ENCODE measurements around the gene HSPA14.
"Not testable (repeated sequence)": the region's sequence is repeated elsewhere in the genome, so short reads cannot be mapped to it uniquely, and the experiment has no call there.

Gene HSPA14

DNA sequence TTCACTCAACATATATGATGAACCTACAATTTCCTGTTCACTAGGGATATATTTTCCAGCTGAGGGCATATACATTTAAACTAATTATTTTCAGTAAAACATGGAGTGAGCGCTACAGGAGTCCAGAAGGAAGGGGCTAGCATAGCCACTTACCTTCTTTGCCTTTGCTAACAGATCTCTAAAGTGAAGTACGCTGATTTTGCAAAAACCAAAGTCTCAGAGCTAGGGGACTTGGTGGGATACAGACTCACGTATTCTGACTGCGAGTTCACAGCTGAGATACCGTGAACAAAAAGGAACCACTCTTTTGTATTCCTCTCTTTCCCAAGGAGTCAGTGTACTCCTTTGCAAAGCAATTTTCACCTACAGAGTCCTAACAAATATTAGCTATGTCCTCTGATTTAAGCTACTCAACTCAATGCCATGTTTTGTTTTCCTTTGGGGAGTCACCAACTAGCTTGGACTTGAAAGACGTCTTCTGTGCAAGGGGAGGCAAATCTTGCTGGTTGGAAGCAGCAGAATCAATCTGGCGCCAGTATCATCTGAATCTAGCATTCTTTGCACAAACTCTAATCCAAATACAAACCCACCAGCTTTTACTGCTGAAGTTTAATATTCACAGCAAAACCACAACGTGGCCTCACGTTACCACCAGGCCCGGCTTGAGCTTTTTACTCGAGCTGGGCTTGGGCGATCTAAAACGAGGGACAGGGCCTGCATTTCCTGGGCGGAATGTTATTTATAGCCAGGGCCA, 926 bp upstream of the HSPA14 start:
- no peak for DNase-seq (ENCODE audit: low read depth, low spot score)

DNA sequence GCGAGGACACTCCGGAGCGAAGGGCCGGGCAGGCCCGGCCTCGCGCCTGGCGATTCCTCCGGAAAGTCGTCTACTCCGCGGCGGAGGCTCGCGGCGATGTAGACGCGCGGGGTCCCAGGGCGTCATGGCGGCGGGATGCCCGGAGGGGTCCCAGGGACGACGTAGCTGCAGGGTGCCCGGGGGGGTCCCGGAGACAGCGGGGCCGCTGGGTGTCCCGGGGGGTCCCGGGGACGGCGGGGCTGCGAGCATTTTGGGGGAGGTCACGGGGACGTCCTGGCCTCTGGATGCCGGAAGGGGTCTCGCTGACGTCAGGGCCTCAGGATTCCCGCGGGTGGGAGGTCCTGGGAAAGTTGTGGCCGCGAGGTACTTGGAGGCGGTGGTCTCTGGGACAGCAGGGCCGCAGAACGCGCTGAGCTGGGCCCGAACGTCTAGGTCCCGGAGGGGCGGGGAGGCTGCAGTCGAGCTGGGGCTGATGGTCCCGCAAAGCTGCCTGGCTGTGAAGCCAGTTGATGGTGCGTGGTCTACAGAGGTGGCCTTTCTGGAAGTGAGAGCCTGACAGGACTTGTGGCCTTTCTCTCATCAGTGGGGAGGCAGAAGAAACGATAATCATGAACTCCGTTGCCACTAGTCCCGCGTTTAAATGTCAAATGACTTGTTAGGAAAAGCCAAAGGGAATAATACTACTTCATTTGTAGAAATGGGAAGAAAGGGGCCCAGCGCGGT, 637 bp downstream of the HSPA14 start:
- no peak for DNase-seq (ENCODE audit: low read depth, low spot score)

DNA sequence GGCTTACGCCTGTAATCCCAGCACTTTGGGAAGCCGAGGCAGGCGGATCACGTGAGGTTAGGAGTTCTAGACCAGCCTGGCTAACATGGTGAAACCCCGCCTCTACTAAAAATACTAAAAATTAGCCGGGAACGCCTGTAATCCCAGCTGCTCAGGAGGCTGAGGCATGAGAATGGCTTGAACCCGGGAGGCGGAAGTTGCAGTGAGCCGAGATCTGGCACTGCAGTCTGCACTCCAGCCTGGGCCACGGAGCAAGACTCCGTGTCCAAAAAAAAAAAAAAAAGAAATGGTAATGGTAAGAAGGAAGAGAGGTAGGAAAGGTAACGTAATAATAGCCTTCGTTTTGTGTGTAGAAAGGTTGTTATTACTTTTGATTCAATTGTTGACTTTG, 1.2 kb downstream of the HSPA14 start:
- no peak for DNase-seq (ENCODE audit: low read depth, low spot score)

DNA sequence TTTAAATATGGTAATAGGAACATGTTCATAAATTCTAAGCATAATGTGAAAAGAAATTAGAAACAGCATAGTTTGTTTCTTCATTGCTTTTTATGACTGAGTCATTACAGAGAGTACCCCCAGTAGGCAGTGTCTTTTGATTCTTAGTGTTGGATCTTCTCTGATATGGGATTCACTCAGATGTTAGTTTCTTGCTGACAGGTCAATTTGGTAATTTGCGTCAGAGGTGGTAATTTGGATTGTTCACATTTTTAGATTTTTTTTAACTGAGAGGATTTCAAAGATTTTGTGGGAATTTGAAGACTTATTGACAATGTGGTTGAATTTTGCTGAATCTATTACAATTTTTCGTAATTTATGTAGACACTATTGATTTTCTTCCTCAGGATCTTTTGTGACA, 2.1 kb downstream of the HSPA14 start:
- DNase-seq (ENCODE audit: low read depth, low spot score), result no peak

DNA sequence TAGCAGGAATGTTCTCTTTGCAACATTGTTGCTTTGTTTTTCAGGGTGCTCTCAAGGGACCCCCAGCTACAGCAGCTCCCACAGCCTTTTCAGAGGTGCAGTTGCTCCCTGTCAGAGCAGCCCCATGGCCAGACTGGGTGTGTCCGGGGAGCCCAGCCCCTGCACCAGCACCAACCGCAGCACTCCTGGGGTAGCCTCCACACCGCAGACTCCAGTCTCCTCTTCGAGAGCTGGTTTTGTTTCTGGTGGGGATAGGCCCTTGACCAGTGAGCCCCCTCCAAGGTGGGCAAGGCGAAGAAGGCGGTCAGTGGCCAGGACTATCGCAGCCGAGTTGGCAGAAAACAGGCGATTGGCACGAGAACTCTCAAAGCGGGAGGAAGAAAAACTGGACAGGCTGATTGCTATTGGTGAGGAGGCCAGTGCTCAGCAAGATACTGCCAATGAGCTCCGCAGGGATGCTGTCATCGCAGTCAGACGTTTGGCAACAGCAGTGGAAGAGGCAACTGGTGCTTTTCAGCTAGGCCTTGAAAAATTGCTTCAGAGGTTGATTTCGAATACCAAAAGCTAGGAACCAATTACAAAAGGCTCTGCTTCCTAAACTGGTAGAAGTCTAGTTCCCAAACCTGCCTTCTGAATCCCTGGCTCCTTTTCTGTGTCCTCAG, 5.4 kb downstream of the HSPA14 start:
- no peak for DNase-seq (ENCODE audit: low read depth, low spot score)

DNA sequence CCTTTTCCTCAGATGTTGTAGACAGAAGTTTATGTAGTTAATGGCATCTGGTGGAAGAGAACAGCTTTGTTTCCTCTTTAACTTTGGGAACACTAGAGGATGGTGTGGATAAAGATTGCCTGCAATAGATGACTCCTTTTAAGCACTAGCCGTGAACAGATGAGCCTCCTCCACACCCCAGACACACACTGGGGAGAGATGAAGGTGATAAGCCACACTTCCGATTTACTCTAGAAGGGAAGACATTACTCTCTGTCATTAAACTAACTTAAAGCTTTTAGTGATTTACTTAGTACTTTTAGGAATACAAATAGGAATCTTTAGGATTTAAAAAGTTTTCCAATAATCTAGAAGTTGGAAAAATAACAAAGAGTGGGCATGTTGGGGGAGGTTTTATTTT, 6.8 kb downstream of the HSPA14 start:
- no peak for DNase-seq (ENCODE audit: low read depth, low spot score)

DNA sequence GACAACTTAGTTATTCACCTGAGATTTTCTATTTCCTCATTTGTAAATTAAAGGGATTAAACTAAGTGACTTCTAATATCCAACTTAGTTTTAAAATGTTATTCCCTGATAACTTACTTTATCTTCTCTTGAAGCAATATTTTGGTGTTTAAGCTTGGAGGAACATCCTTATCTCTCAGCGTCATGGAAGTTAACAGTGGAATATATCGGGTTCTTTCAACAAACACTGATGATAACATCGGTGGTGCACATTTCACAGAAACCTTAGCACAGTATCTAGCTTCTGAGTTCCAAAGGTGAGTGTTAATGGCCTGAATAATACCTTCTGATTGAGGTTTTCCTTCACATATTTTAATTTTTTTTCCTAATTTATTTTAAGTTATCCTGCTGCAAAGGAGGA, 14.1 kb downstream of the HSPA14 start:
- no peak for DNase-seq (ENCODE audit: low read depth, low spot score)

DNA sequence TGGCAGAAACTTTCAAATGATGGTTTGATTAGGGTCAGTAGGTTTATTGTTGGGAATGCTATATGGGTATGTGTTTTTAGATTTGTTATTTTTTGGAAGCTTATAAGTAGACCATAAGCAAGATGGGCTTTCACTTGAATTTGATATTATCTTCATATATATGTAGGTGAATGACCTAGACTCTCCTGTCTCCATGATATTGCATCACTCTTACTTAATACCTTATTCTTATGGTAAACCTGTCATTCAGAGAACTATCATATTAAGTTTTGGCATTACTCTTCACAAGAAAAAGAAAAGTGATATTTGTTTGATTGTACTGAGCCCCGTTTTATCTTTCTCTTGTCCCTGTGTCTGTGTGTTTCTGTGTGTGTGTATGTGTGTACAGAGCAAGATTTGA, 17.3 kb downstream of the HSPA14 start:
- DNase-seq (ENCODE audit: low read depth, low spot score), result no peak

DNA sequence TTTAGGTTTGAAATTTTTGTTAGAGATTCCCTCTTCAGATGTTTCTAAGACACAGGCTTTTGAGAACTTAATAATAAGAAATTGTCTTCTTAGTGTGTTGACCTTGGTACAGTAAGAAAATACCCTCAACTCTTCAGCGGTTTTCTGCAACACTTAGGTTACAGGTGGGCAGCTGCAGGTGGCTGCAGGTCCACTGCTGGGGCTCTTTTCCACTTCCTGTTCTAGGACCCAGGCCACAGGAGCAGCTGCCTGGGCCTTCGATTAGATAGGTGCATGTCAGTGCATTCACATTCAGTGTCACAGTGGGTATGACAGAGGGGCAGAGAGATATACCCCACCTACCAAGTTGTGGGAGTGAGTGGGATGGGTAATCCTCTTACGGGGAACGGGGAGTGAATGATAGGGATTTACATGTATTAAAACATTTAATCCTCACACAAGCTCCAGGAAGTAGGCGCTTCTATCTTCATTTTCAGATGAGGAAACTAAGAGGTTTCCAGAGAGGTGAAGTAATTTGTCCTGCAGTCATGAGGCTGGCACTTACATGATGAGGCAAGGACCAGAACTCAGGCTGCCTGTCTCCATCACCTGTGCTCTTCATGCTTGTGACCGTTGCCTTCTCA, 20.3 kb downstream of the HSPA14 start:
- no peak for DNase-seq (ENCODE audit: low read depth, low spot score)

DNA sequence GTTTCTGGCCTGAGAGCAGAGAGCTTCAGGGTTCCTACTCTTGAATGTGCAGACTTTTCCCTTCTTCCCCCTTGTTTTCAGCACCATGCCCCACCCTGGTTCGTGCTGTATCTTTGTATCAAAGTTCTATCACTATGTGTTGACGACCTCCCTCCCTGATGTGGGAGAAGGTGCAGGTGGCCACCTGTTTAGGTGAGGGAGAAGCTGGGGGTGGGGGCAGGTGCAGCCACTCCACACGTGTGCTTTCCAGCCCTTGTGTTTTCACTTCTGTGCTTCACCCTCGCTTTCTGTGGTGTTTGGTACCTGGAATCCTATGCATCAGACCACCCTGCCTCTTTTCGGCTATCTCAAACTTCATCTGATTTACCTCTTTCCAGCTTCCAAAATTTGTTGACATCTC, 20.9 kb downstream of the HSPA14 start:
- DNase-seq (ENCODE audit: low read depth, low spot score), result no peak

DNA sequence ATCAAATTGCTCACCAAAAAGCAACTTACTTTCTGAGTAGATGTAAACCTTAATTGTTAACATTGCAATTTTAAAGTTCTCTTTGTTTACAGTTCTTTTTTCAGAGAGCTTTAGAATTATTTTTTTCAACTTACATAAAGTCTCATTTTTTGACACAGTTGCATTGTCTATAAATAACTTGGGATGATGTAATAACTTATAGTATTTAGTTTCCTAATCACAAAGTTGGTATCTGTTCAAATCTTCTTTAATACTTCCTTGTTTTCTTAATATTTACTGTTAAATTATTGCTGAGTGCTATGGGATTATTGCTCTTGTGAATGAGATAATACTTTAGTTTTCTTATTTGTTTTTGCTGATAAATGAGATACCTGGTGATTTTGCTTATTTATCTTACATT, 21.7 kb downstream of the HSPA14 start:
- no peak for DNase-seq (ENCODE audit: low read depth, low spot score)

DNA sequence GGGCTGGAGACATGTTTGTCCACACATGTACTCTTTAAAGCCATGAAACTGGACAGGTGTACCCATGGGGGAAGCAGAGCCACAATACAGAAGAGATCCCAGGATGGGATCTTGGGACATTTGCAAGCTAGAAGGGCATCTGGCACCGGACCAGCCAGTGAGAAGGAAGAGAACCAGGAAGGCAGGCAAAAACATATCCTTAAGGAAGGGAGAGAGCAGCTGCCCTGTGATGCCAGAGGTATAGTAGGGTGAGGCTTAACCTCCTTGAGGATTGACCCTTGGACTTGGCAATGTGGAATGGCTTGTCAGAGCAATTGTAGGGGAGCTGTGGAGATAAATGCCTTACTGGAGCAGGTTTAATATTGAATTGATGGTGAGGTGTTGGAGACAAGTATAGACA, 22.7 kb downstream of the HSPA14 start:
- DNase-seq (ENCODE audit: low read depth, low spot score), result no peak

DNA sequence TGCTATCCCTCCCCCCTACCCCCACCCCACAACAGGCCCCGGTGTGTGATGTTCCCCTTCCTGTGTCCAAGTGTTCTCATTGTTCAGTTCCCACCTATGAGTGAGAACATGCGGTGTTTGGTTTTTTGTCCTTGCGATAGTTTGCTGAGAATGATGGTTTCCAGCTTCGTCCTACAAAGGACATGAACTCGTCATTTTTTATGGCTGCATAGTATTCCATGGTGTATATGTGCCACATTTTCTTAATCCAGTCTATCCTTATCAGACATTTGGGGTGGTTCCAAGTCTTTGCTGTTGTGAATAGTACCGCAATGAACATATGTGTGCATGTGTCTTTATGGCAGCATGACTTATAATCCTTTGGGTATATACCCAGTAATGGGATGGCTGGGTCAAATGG, 26.4 kb downstream of the HSPA14 start:
- DNase-seq (ENCODE audit: low read depth, low spot score), result not testable (repeated sequence)

DNA sequence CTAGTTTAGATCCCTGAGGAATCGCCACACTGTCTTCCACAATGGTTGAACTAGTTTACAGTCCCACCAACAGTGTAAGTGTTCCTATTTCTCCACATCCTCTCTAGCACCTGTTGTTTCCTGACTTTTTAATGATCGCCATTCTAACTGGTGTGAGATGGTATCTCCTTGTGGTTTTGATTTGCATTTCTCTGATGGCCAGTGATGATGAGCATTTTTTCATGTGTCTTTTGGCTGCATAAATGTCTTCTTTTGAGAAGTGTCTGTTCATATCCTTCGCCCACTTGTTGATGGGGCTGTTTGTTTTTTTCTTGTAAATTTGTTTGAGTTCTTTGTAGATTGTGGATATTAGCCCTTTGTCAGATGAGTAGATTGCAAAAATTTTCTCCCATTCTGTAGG, 26.8 kb downstream of the HSPA14 start:
- DNase-seq (ENCODE audit: low read depth, low spot score), result not testable (repeated sequence)

DNA sequence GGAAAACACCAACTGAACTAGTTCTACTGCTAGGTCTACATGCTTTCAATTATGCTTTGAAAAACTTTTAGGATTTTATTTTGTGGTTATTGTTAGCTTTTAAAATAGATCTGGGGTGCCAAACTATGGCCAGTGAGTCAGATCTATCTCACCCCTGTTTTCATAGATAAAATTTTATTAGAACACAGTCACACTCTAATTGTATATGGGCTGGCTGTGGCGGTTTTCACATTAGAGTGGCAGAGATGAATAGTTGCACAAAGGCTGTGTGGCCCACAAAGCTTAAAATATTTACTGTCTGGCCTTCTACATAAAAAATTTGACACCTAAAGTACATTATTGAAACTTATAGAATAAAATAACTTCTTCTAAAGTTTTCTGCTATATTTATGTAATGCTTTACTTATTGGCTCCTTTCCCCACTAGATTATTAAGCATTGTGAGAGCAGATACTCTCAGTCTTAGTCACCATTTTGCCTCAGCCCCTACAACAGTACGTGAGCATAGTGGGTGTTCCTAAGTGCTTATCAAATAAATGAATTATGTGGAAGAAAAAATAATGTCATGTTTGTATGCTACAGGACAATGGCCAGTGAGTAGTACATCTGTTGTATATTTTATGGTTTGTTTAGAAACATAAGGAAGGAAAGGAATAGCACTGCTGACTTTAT, 35.1 kb downstream of the HSPA14 start:
- DNase-seq (ENCODE audit: low read depth, low spot score), result no peak

DNA sequence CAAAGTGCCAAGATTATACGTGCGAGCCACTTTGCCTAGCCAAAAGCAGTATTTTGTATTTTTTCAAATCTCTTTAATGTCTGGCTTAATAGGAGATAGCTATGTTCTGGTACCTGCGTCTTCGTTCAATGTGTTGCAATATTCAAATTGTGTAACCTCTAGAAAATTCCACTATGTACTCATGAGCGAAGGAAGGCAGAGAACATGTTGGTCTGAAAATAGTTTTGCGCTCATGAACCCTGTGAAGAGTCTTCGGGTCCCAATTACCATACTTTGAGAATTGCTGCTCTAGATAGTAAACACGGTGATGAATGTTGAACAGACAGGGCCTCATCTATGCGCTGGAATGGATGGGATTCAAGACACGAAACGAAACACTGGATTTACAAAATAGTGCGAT, 37.8 kb downstream of the HSPA14 start:
- no peak for DNase-seq (ENCODE audit: low read depth, low spot score)

DNA sequence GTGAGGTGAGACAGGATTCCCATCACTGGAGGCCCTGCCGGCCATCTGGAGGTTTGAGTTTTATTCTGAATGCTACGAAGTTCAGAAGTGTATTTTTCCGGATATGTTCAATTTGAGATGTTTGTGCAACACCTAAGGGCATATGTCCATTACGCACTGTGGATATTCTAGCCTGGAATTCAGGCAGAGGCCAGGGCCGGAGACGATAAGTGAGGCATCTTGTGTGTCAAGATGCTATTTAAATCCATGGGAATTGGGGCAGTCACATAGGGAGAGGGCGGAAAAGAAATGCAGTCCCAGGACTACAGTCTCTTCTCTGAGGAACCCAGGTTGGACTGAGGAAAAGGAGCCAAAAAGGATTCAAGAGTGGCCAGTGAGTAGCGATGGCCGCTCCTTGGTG, 38.7 kb downstream of the HSPA14 start:
- no peak for DNase-seq (ENCODE audit: low read depth, low spot score)

DNA sequence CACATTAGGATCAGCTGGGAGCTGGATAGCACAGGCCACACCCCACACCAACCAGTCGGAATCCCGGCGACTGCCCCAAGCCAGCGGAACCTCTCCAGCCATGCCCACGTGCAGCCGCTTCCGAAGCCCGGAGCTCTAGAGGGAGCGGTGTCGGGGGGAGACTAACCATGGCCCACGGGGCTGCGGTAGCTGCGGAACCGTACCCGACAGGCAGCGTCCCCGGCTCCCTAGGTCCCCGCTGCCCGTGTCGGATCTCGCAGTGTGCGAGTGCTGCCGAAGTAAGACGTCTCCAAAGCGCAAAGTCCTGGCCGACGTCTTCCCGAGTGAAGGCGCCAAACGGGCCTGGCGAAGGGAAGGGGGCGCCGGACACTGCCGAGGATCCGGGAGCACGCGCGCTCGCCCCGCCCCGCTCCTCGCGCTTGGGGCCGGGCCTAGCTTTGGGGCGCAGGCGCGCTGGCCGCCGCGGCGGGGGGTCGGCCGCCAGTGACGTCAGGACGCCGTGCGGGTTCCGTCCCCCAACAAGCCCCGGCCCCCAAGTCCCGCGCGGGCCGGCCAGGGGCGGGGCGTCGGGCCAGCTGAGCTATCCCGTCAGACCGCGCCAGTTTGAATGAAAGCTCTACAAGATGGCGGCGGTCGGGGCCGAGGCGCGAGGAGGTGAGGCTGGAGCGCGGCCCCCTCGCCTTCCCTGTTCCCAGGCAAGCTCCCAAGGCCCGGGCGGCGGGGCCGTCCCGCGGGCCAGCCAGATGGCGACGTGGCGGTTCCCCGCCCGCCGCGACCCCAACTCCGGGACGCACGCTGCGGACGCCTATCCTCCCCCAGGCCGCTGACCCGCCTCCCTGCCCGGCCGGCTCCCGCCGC, 40.4 kb downstream of the HSPA14 start, which contains the start of gene SUV39H2:
Gene SUV39H2 (plus strand): TSS at position 601 of the 858 bp plus-strand sequence. CDS start 23 bp downstream, at position 624.
- DNase-seq (ENCODE audit: low read depth, low spot score), result peak; percentile 40

DNA sequence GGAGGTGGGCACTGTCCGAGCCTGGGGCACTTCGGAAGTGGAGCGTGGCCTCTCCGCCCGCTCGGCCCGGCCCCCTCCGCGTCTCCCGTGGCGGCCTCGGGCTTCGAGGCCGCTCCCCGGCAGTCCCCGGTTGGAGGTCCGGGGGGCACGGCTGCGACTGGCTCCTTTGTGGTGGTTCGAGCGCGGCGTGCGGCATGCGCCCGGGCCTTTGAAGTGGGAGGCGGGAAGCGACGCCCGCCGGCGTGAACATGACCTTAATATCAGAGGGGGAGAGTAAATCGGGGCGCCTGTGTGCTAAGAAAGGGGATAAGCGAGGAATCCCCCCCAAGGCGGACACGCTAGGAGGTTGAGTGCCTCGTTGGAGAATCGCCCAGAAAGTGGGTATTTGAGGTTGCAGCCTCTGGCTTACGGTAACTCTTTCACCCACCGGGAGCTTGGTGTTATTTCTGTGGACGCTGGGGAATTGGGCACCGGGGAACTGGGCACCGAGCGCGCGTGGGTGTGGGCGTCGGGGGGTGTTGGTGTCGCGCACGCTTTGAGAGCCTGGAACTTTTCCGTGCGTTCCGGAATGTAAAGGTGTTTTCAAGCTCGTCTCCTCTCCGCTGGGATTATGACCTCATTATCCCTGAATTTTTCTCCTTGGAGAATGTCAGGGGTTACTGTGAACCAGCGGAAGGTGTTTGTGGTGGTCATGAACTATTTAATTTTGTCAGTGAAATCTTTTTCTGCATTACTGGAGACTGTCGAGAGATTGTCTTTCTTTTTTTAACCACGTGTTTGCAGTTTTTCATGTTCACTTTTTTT, 41.2 kb downstream of the HSPA14 start:
- DNase-seq (ENCODE audit: low read depth, low spot score), result no peak

DNA sequence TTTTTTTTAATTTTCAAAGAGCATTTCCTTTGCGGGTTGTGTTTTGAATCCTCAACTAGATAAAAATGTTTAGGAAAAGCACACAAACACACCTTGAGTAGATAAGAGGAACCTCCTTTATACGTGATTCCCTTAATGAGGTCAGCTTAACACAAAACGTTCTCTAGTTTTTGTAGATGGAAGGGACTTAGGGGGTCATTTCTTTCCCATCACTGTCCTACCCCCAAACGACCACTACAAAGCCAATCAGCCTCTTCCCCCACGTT, 41.8 kb downstream of the HSPA14 start:
- no peak for DNase-seq (ENCODE audit: low read depth, low spot score)
